Loucy (cell line): Measurements from ENCODE around the gene ARHGAP25.

Experiments used
- H2AFZ ChIP-seq: fragments of 200-600 bp; sonication (generic); 2 replicates; pipeline ENCODE4 v1.6.0; 2016; ENCODE audit warnings: antibody characterized with exemption, mild to moderate bottlenecking, low read length, moderate library complexity
- H3F3A ChIP-seq: fragments of 200-600 bp; 2 replicates; pipeline ENCODE4 v1.6.0; 2016; ENCODE audit warnings: antibody characterized with exemption, low read depth, mild to moderate bottlenecking
- H3K27me3 ChIP-seq: fragments of 200-600 bp; sonication (generic); 2 replicates; pipeline ENCODE4 v1.6.1; 2014; ENCODE audit warnings: low read length, mild to moderate bottlenecking; ENCODE audit not compliant: insufficient read depth, poor library complexity, severe bottlenecking
- H3K36me3 ChIP-seq: fragments of 200-600 bp; sonication (generic); 2 replicates; pipeline ENCODE4 v1.6.1; 2016; ENCODE audit warnings: low read length; ENCODE audit not compliant: insufficient read depth
- H3K4me1 ChIP-seq: fragments of 200-600 bp; sonication (generic); 2 replicates; pipeline ENCODE4 v1.5.1; 2014; ENCODE audit warnings: low read length, mild to moderate bottlenecking; ENCODE audit not compliant: insufficient read depth, poor library complexity, severe bottlenecking
- H3K4me2 ChIP-seq: fragments of 200-600 bp; sonication (generic); 2 replicates; pipeline ENCODE4 v1.6.0; 2014; ENCODE audit warnings: antibody characterized with exemption, low read length, low read depth, mild to moderate bottlenecking; ENCODE audit not compliant: poor library complexity, severe bottlenecking
- H3K4me3 ChIP-seq: fragments of 200-600 bp; sonication (generic); 2 replicates; pipeline ENCODE4 v1.5.1; 2014; ENCODE audit warnings: low read length, mild to moderate bottlenecking, mixed read lengths; ENCODE audit not compliant: poor library complexity, severe bottlenecking
- H3K79me2 ChIP-seq: fragments of 200-600 bp; sonication (generic); 2 replicates; pipeline ENCODE4 v1.6.1; 2014; ENCODE audit warnings: low read length; ENCODE audit not compliant: insufficient read depth
- H3K9ac ChIP-seq: fragments of 200-600 bp; sonication (generic); 2 replicates; pipeline ENCODE4 v1.6.0; 2014; ENCODE audit warnings: mild to moderate bottlenecking, low read depth, low read length, moderate library complexity; ENCODE audit not compliant: poor library complexity, severe bottlenecking
- H3K9me2 ChIP-seq: fragments of 200-600 bp; sonication (generic); replicated peaks from 2 replicates; pipeline ENCODE4 v1.6.1; 2016; ENCODE audit warnings: low read depth, low read length, mixed read lengths
- H3K9me3 ChIP-seq: fragments of 200-600 bp; sonication (generic); 2 replicates; pipeline ENCODE4 v1.6.1; 2014; ENCODE audit warnings: mild to moderate bottlenecking, antibody characterized with exemption, low read length, low read depth; ENCODE audit not compliant: insufficient read depth
- H4K20me1 ChIP-seq: fragments of 200-600 bp; sonication (generic); 2 replicates; pipeline ENCODE4 v1.6.0; 2014; ENCODE audit warnings: antibody characterized with exemption, low read length, mild to moderate bottlenecking; ENCODE audit not compliant: insufficient read depth, poor library complexity, severe bottlenecking
- EZH2phosphoT487 ChIP-seq: fragments of 200-600 bp; IDR thresholded peaks from 2 replicates; pipeline ENCODE4 v1.6.1; 2018; ENCODE audit warnings: antibody characterized with exemption, mild to moderate bottlenecking, moderate library complexity, borderline replicate concordance
- TF ChIP-seq, protein P1 (sequence below): fragments of 200-600 bp; sonication (generic); conservative IDR thresholded peaks from 2 replicates; pipeline ENCODE4 v1.5.1; 2014; ENCODE audit warnings: mild to moderate bottlenecking, antibody characterized with exemption, low read length

Gene ARHGAP25

DNA sequence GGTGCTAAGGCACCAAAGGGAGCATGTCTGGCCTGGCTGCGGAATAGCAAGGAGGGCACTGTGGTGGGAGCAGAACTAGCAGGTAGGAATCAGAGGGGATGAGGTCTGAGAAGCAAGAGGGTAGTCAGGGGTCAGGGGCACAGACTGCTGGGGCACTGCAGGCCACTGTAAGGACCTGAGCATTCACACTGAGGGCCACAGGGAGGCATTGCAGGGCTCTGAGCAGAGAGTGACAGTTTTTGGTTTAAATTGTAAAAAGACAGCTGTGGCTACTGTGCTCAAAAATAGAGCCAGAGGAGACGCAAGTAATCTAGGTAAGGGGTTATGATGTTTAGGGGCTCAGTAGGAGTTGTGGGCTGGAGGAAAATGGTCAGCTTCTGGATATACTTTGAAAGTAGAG, 41.5 kb downstream of the ARHGAP25 start:
- H3K9ac ChIP-seq, result peak overlapping the region; percentile 65

DNA sequence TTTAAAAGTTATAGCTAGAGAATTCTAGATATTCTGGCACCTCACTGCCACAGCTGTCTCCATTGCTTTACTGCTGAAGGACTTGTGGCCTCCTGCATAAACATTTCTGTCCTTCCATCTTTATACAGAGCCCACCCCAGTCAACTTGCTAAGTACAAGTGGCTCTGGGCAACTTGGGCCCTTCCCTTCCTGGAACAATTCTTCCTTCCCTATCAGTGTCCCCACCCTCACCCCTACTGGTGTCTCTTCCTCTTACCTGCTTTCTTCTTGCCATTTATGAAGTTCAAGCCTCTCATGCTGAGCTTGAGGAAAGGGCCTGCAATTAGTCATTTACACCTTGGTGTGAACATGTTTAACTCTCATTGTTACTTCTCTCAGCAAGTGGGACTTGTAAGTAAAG, 45.0 kb downstream of the ARHGAP25 start:
- no peaks in the 10 kb centered on the region for H3K27me3 ChIP-seq
- TF ChIP-seq, protein P1, sequence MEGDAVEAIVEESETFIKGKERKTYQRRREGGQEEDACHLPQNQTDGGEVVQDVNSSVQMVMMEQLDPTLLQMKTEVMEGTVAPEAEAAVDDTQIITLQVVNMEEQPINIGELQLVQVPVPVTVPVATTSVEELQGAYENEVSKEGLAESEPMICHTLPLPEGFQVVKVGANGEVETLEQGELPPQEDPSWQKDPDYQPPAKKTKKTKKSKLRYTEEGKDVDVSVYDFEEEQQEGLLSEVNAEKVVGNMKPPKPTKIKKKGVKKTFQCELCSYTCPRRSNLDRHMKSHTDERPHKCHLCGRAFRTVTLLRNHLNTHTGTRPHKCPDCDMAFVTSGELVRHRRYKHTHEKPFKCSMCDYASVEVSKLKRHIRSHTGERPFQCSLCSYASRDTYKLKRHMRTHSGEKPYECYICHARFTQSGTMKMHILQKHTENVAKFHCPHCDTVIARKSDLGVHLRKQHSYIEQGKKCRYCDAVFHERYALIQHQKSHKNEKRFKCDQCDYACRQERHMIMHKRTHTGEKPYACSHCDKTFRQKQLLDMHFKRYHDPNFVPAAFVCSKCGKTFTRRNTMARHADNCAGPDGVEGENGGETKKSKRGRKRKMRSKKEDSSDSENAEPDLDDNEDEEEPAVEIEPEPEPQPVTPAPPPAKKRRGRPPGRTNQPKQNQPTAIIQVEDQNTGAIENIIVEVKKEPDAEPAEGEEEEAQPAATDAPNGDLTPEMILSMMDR, result no peak
- TF ChIP-seq EZH2phosphoT487, result no peak
- H3K4me3 ChIP-seq, result no peak overlapping the region
- no peak overlapping the region for H2AFZ ChIP-seq
- peaks cover 66% of the 10 kb centered on the region; the same call in 1 of the 2 replicates for H3K36me3 ChIP-seq
- H4K20me1 ChIP-seq, result no peaks in the 10 kb centered on the region
- H3K9ac ChIP-seq, result no peak overlapping the region
- H3F3A ChIP-seq, result no peaks in the 10 kb centered on the region
- H3K4me1 ChIP-seq, result peaks cover 17% of the 10 kb centered on the region
- H3K9me3 ChIP-seq, result no peaks in the 10 kb centered on the region
- no peak overlapping the region for H3K4me2 ChIP-seq
- H3K9me2 ChIP-seq, result no peaks in the 10 kb centered on the region
- peaks cover 6% of the 10 kb centered on the region; the same call in 1 of the 2 replicates for H3K79me2 ChIP-seq

More for the DNA sequence above, 41.5 kb downstream of the ARHGAP25 start:
- Histone ChIP-seq H2AFZ (no peak overlapping the region), H3K4me2 (peak overlapping the region; percentile 51), H3K9me2 (no peaks in the 10 kb centered on the region), H4K20me1 (no peaks in the 10 kb centered on the region), H3K4me1 (peaks cover 33% of the 10 kb centered on the region), H3F3A (no peaks in the 10 kb centered on the region), H3K27me3 (no peaks in the 10 kb centered on the region), H3K4me3 (no peak overlapping the region), H3K9me3 (no peaks in the 10 kb centered on the region), H3K79me2 (peaks cover 34% of the 10 kb centered on the region; the same call in 1 of the 2 replicates), H3K36me3 (peaks cover 36% of the 10 kb centered on the region; the same call in 1 of the 2 replicates)
- TF ChIP-seq, protein P1, result no peak; the same call in 1 of the 2 replicates
- no peak for TF ChIP-seq EZH2phosphoT487

DNA sequence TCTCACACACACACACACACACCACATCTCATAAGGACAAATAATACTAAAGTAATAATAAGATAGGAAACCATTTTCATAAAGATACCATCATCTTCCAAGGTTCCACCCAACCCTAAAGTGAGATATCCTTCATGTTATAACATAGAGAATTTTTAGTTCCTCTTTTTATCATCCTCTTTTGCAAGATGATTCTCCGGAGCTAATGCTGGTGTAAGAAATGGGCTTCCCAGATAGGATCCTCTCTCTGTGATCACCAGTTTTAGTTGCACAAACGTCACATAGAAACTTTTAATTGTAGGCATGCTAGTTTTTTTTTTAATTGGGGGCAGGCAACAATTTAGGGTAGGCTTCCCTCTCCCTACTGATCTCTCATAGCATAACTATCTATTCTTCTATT, 49.6 kb downstream of the ARHGAP25 start:
- no peaks in the 10 kb centered on the region for H4K20me1 ChIP-seq
- no peaks in the 10 kb centered on the region for H3F3A ChIP-seq
- no peak overlapping the region for H3K4me2 ChIP-seq
- peaks cover 83% of the 10 kb centered on the region; the same call in 1 of the 2 replicates for H3K36me3 ChIP-seq
- no peak overlapping the region for H2AFZ ChIP-seq
- H3K4me1 ChIP-seq, result peaks cover 11% of the 10 kb centered on the region
- H3K79me2 ChIP-seq, result no peaks in the 10 kb centered on the region
- no peaks in the 10 kb centered on the region for H3K9me2 ChIP-seq
- H3K27me3 ChIP-seq, result no peaks in the 10 kb centered on the region
- no peaks in the 10 kb centered on the region for H3K9me3 ChIP-seq
- no peak overlapping the region for H3K4me3 ChIP-seq
- no peak for TF ChIP-seq EZH2phosphoT487
- TF ChIP-seq, protein P1, result no peak
- no peak overlapping the region for H3K9ac ChIP-seq
